K562 (cell line): ENCODE data around the gene LY6G6D. TPM values are rescaled to one million over a fixed set of nuclear protein-coding genes. Genes with fewer than 3 reads are reported as not detected.

Source experiments
- ATAC-seq: fragments of 200-7000 bp; cut with Tn5 transposase; 3 replicates; pipeline ENCODE4 v1.9.1; 2020; ENCODE audit warnings: moderate library complexity
- BruUV-seq: library from RNA; stranded (reverse); fragments of 400-500 nt; replicated peaks from 2 replicates; lab custom pipeline; 2021; lab: Mats Ljungman, UMichigan
- CTCF ChIA-PET: fragments of 300-600 bp; formaldehyde crosslinking; extraction: SDS; loops from one replicate; lab custom pipeline; 2021; ENCODE audit warnings: low intra/inter-chr PET ratio; lab: Yijun Ruan, JAX
- POLR2A ChIA-PET: fragments of 300-600, 350-650 bp; sonication (Branson Sonifier 250); formaldehyde crosslinking; extraction: SDS; loops from one replicate; lab custom pipeline; 2021; ENCODE audit warnings: antibody characterized with exemption, inconsistent platforms; lab: Yijun Ruan, JAX
- DNase-seq, 4 experiments: peaks; one replicate each; pipeline versions ENCODE4 v3.0.0 to v3.0.0-alpha.2; 2011 to 2018; ENCODE audit warnings: low spot score in 3 of 4, mixed read lengths in 3 of 4; ENCODE audit errors: extremely low read depth in 1 of 4
- FAIRE-seq: peaks from 2 replicates; lab custom pipeline; 2011; peaks lifted over from hg19 to GRCh38; lab: Jason Lieb, UNC
- H2AFZ ChIP-seq: 2 replicates; pipeline ENCODE4 v1.6.0; 2011; ENCODE audit warnings: low read depth, low read length, control low read depth, inconsistent platforms
- H3K27ac ChIP-seq: fragments of 200-600 bp; 3 replicates; pipeline ENCODE4 v1.8.0; 2011; ENCODE audit warnings: low read depth, mild to moderate bottlenecking, control low read depth, inconsistent platforms, low read length, moderate library complexity, mixed read lengths; ENCODE audit errors: extremely low read depth
- H3K27me3 ChIP-seq, 2 experiments: fragments of 300-600 bp in 1 of 2; 2 replicates in 1 of 2; 3 replicates in 1 of 2; pipeline versions ENCODE4 v1.6.0 to v1.8.0; 2011; ENCODE audit warnings: inconsistent platforms in 2 of 2, low read length in 2 of 2, mild to moderate bottlenecking in 1 of 2, mixed read lengths in 1 of 2, moderate library complexity in 1 of 2; ENCODE audit not compliant: control insufficient read depth in 2 of 2, insufficient read depth in 2 of 2
- H3K36me3 ChIP-seq: fragments of 300-600 bp; 3 replicates; pipeline ENCODE4 v1.8.0; 2011; ENCODE audit warnings: mild to moderate bottlenecking, low read length, inconsistent platforms; ENCODE audit not compliant: control insufficient read depth, insufficient read depth
- H3K4me1 ChIP-seq, 2 experiments: fragments of 200-600 bp in 1 of 2; replicated peaks in 1 of 2; 2 replicates in 1 of 2; 3 replicates in 1 of 2; pipeline versions ENCODE4 v1.5.1 to v1.8.0; 2011; ENCODE audit warnings: inconsistent platforms in 2 of 2, low read length in 2 of 2, mild to moderate bottlenecking in 1 of 2, mixed read lengths in 1 of 2, moderate library complexity in 1 of 2; ENCODE audit not compliant: control insufficient read depth in 2 of 2, insufficient read depth in 2 of 2
- H3K4me2 ChIP-seq: 2 replicates; pipeline ENCODE4 v1.6.1; 2011; ENCODE audit warnings: low read length, control low read depth, inconsistent platforms, mixed read lengths; ENCODE audit not compliant: insufficient read depth
- H3K4me3 ChIP-seq: fragments of 200-600 bp; sonication (generic), shearing (Covaris generic); 2 replicates; pipeline ENCODE4 v1.5.1; 2016; ENCODE audit warnings: control low read depth, inconsistent platforms
- H3K79me2 ChIP-seq: fragments of 200-600 bp; 3 replicates; pipeline ENCODE4 v1.8.0; 2011; ENCODE audit warnings: low read length, inconsistent platforms; ENCODE audit not compliant: control insufficient read depth, insufficient read depth
- H3K9ac ChIP-seq, 2 experiments: 2 replicates each; pipeline versions ENCODE4 v1.6.0 to v1.6.1; 2011; ENCODE audit warnings: low read depth in 2 of 2, low read length in 2 of 2, control low read depth in 1 of 2, inconsistent platforms in 1 of 2, mild to moderate bottlenecking in 1 of 2, mixed read lengths in 1 of 2; ENCODE audit not compliant: insufficient read depth in 1 of 2
- H3K9me1 ChIP-seq: one replicate; pipeline ENCODE4 v1.6.0; 2011; ENCODE audit warnings: inconsistent platforms, mild to moderate bottlenecking, low read length, moderate library complexity; ENCODE audit not compliant: control insufficient read depth, insufficient read depth
- H3K9me3 ChIP-seq: replicated peaks from 2 replicates; pipeline ENCODE4 v1.5.1; 2011; ENCODE audit warnings: low read depth, low read length, inconsistent platforms; ENCODE audit not compliant: control insufficient read depth, insufficient read depth
- H4K20me1 ChIP-seq: replicated peaks from 2 replicates; pipeline ENCODE4 v1.6.1; 2011; ENCODE audit warnings: low read length, inconsistent platforms, mixed read lengths; ENCODE audit not compliant: control insufficient read depth, insufficient read depth
- GATAD2A ChIP-seq: fragments of 450-650 bp; IDR thresholded peaks from 2 replicates; pipeline ENCODE4 v1.6.1; 2017
- NR2C1 ChIP-seq, 2 experiments: fragments of 450-650 bp; IDR thresholded peaks; 2 replicates each; pipeline ENCODE4 v1.6.1; 2017; ENCODE audit warnings: mild to moderate bottlenecking in 2 of 2, antibody characterized with exemption in 1 of 2, inconsistent platforms in 1 of 2, missing compliant biosample characterization in 1 of 2, missing genetic modification characterization in 1 of 2
- TBL1XR1 ChIP-seq, 2 experiments: IDR thresholded peaks; 2 replicates each; pipeline ENCODE4 v1.6.1; 2012; ENCODE audit warnings: improper control_type of control experiment in 2 of 2, low read length in 2 of 2, mild to moderate bottlenecking in 1 of 2
- TRIM24 ChIP-seq, 2 experiments: fragments of 450-650 bp; IDR thresholded peaks; 2 replicates each; pipeline ENCODE4 v1.6.1; 2016
- YY1 ChIP-seq, 3 experiments: IDR thresholded peaks; 2 replicates each; pipeline ENCODE4 v1.6.1; 2011; ENCODE audit warnings: low read length in 2 of 3, mild to moderate bottlenecking in 2 of 3, moderate library complexity in 2 of 3, borderline replicate concordance in 1 of 3, control low read depth in 1 of 3, low read depth in 1 of 3; ENCODE audit not compliant: insufficient read depth in 3 of 3, insufficient replicate concordance in 2 of 3, control insufficient read depth in 1 of 3, insufficient read length in 1 of 3; ENCODE audit errors: extremely low read depth in 1 of 3
- ZNF134 ChIP-seq: fragments of 250-450 bp; sonication (Bioruptor Pico); conservative IDR thresholded peaks from 2 replicates; pipeline ENCODE4 v1.4.0; 2020
- WGBS: fragments of 100-300 bp; shearing (Covaris generic); methylation state at CpG from one replicate; pipeline ENCODE4 v1.1.6; 2016; ENCODE audit warnings: low coverage, mixed read lengths; ENCODE audit not compliant: insufficient coverage; ENCODE audit errors: missing lambda C conversion rate; 5-methylcytosine and 5-hydroxymethylcytosine counted together
- in situ Hi-C: fragments of 300-500 bp; cut with MboI; formaldehyde crosslinking; loops from 4 replicates; pipeline ENCODE4 v1.15.0; 2018; ENCODE audit warnings: inconsistent platforms, mixed read lengths
- intact Hi-C: fragments of 100-400 bp; cut with micrococcal nuclease; formaldehyde crosslinking; loops from 2 replicates; pipeline ENCODE4 v1.14.2; 2022
- polyA plus RNA-seq, 8 experiments: library from polyadenylated mRNA; depleted of rRNA in 4 of 8; stranded (reverse) in 5 of 8; unstranded in 3 of 8; fragments of >200 nt; fragmentation: Nextera tagmentation in 2 of 8; fragmentation: Illumina TruSeq in 1 of 8; extraction: Ambion mirVana in 2 of 8; extraction: Trizol in 1 of 8; gene quantifications; 2 replicates each; pipeline versions ENCODE4 v1.2.1 to v1.2.3, GENCODE V29; 2011 to 2014; ENCODE audit warnings: inconsistent platforms in 1 of 8, missing spikeins in 1 of 8
- total RNA-seq, 7 experiments: library from RNA; depleted of rRNA in 6 of 7; stranded (reverse); fragments of >200 nt in 6 of 7; fragmentation: Illumina TruSeq in 2 of 7; extraction: Trizol in 2 of 7; gene quantifications; 2 replicates each; pipeline versions ENCODE4 v1.2.1 to v1.2.3, GENCODE V29; 2011 to 2021; ENCODE audit warnings: low replicate concordance in 1 of 7

The LY6G6D gene
- total and polyA plus RNA-seq, 9 of the 15 experiments (the other 6 are each of a cell fraction or from before 2014, with no cell fraction given) = 0.30 to 0.38 TPM; not detected in 7

GRCh38 chr6:31718265-31718664 is 3.1 kb downstream of the LY6G6D start:
- no peak overlapping the region for H3K4me3 ChIP-seq
- ChIA-PET POLR2A (interaction anchor here (0.8 to 15.0 kb wide), 4 partner anchors 6 to 18 kb away, joined by 3 to 223 read pairs (median 11); partner anchors contain the start of genes ABHD16A, CLIC1, LY6G6D and LY6G6F), CTCF (interaction anchor here (0.6 kb wide), 1 partner anchor 38 kb away, joined by 3 read pairs; the partner anchor contains the start of gene LY6G5C)
- ATAC-seq (no peak), FAIRE-seq (no peak), DNase-seq (no peak)
- 39% methylated on average over 1 of the region's 1 CpG for WGBS
- no peaks in the 10 kb centered on the region for H3K9me3 ChIP-seq
- TF ChIP-seq TRIM24 (IDR thresholded peaks at IDR 0.05) = no peak
- no peak for TF ChIP-seq ZNF134 (CRISPR knock-in tag)
- no peak for TF ChIP-seq NR2C1 (IDR thresholded peaks at IDR 0.05)
- TF ChIP-seq NR2C1 (tag; IDR thresholded peaks at IDR 0.05) = no peak
- no peak for TF ChIP-seq GATAD2A
- TF ChIP-seq YY1 (IDR thresholded peaks at IDR 0.05; ENCODE audit: borderline replicate concordance in 1 of 3, control insufficient read depth in 1 of 3, extremely low read depth in 1 of 3, insufficient read depth in 3 of 3, insufficient read length in 1 of 3, insufficient replicate concordance in 2 of 3, low read depth in 1 of 3, low read length in 2 of 3) = no peak
- 0 out of 4 replicates have a peak, but pooled peaks of 1 of the 2 experiments have one; percentile 10 for TF ChIP-seq TBL1XR1 (IDR thresholded peaks at IDR 0.05; ENCODE audit: low read length in 2 of 2)
- peaks cover 22 to 24% of the 10 kb centered on the region in 2 experiments for H3K4me1 ChIP-seq
- in situ Hi-C loops (no loop called here), intact Hi-C loops (no loop called here)
- H3K4me2 ChIP-seq = no peak overlapping the region
- no peak overlapping the region for H3K27ac ChIP-seq
- no peaks in the 10 kb centered on the region for H4K20me1 ChIP-seq
- no peaks in the 10 kb centered on the region for H3K27me3 ChIP-seq
- no peak overlapping the region for H3K9ac ChIP-seq
- H3K36me3 ChIP-seq = no peaks in the 10 kb centered on the region
- H3K9me1 ChIP-seq = no peaks in the 10 kb centered on the region
- no peaks in the 10 kb centered on the region for H3K79me2 ChIP-seq
- H2AFZ ChIP-seq = no peak overlapping the region
- no TSS peak for BruUV-seq
